RWPE1 (cell line): ENCODE measurements around the gene FAM221B.

Experiments
- CTCF ChIA-PET: fragments of 350-600 bp; sonication (Branson Sonifier 250); formaldehyde crosslinking; extraction: SDS; loops from one replicate; lab custom pipeline; 2021; lab: Yijun Ruan, JAX
- POLR2A ChIA-PET: fragments of 400-600 bp; formaldehyde crosslinking; extraction: SDS; loops from one replicate; lab custom pipeline; 2020; ENCODE audit warnings: antibody characterized with exemption; ENCODE audit not compliant: low non-redundant PET; lab: Yijun Ruan, JAX
- DNase-seq: peaks from one replicate; pipeline ENCODE4 v3.0.0; 2012; ENCODE audit warnings: low spot score
- H3K27ac ChIP-seq: fragments of 450-650 bp; 2 replicates; pipeline ENCODE4 v1.5.1; 2017
- CTCF ChIP-seq: fragments of 450-650 bp; conservative IDR thresholded peaks from 2 replicates; pipeline ENCODE4 v1.5.1; 2017; ENCODE audit warnings: low read depth, mild to moderate bottlenecking

The FAM221B gene

GRCh38 chr9:35816708-35817107, 11.8 kb downstream of the FAM221B start:
- no peak for DNase-seq
- POLR2A ChIA-PET, result no interaction called here
- CTCF ChIA-PET, result no interaction called here
- no peak overlapping the region for H3K27ac ChIP-seq
- no peak for TF ChIP-seq CTCF

- H3K27ac ChIP-seq, result peak within 1 kb of the TSS; percentile 98
- POLR2A ChIA-PET, result no interaction called here
- DNase-seq, result peak; percentile 99
- CTCF ChIA-PET, result interaction anchor here (0.6 to 1.8 kb wide), 6 partner anchors 11 to 67 kb away, joined by 3 to 8 read pairs (median 4); no protein-coding TSS in a partner anchor
- TF ChIP-seq CTCF, result no peak
These were observed 13.5 kb downstream of the FAM221B start, which contains the start of gene HINT2 for GRCh38 chr9:35814841-35815543. Gene HINT2 (minus strand): TSS chr9:35815042. CDS start chr9:35814979, 63 bp downstream.

- no peak; the same call in 1 of the 2 replicates for TF ChIP-seq CTCF
- ChIA-PET POLR2A (no interaction called here), CTCF (interaction anchor here (0.6 to 1.8 kb wide), 9 partner anchors 12 to 580 kb away, joined by 3 to 8 read pairs (median 4); no protein-coding TSS in a partner anchor)
- H3K27ac ChIP-seq, result peak overlapping the region; percentile 98
- DNase-seq, result peak; percentile 64
These were observed 14.3 kb downstream of the FAM221B start for GRCh38 chr9:35814106-35814840.

- no peak; the same call in 1 of the 2 replicates for TF ChIP-seq CTCF
- DNase-seq, result peak; percentile 45
- peak overlapping the region; percentile 40 for H3K27ac ChIP-seq
- POLR2A ChIA-PET, result no interaction called here
- CTCF ChIA-PET, result interaction anchor here (0.7 to 1.8 kb wide), 7 partner anchors 13 to 579 kb away, joined by 3 to 8 read pairs (median 4); no protein-coding TSS in a partner anchor
These were observed 15.0 kb downstream of the FAM221B start for GRCh38 chr9:35813434-35814105.

- CTCF ChIA-PET, result interaction anchor here (0.6 kb wide), 1 partner anchor 1422 kb away, joined by 4 read pairs; no protein-coding TSS in a partner anchor
- peak within 1 kb of the TSS; percentile 63 for H3K27ac ChIP-seq
- no peak for TF ChIP-seq CTCF
- POLR2A ChIA-PET, result no interaction called here
- DNase-seq, result peak; percentile 93
These were observed 16.4 kb downstream of the FAM221B start, which contains the start of gene SPAG8 for GRCh38 chr9:35812025-35812602. Gene SPAG8 (minus strand): TSS chr9:35812262. CDS start chr9:35812147, 115 bp downstream.
